GM13977 (cell line): Measurements from ENCODE around the gene UNC5B.

ENCODE experiments used
- DNase-seq: peaks from one replicate; pipeline ENCODE4 v3.0.0; 2012; ENCODE audit warnings: low spot score
- CTCF ChIP-seq: IDR thresholded peaks from 2 replicates; pipeline ENCODE4 v1.5.1; 2012; ENCODE audit warnings: mild to moderate bottlenecking, control low read depth; ENCODE audit not compliant: insufficient read depth; ENCODE audit errors: extremely low read depth, missing control alignments
- in situ Hi-C: fragments of 300-500 bp; cut with MboI; formaldehyde crosslinking; loops from one replicate; pipeline ENCODE4 v1.12.0; 2022; ENCODE audit warnings: low sequenced_read_pairs, low pct_unique_long_range_greater_than_20kb, mixed read lengths, inconsistent platforms; ENCODE audit not compliant: unreplicated experiment

The UNC5B gene

GRCh38 chr10:71343392-71343773 is 131.0 kb downstream of the UNC5B start:
- no peak for TF ChIP-seq CTCF
- in situ Hi-C loops: no loop called here
- no peak for DNase-seq

- TF ChIP-seq CTCF: no peak
- DNase-seq: no peak
- in situ Hi-C loops: no loop called here
Observed at GRCh38 chr10:71344154-71344925, 132.0 kb downstream of the UNC5B start.

- in situ Hi-C loops: no loop called here
- no peak for TF ChIP-seq CTCF
- no peak for DNase-seq
Observed at GRCh38 chr10:71344993-71345480, 132.7 kb downstream of the UNC5B start.

- DNase-seq: no peak
Observed at GRCh38 chr10:71345694-71346093, 133.3 kb downstream of the UNC5B start.

GRCh38 chr10:71346731-71347130 is 134.4 kb downstream of the UNC5B start:
- no peak for DNase-seq
- in situ Hi-C loops: no loop called here

More at GRCh38 chr10:71345694-71346093, 133.3 kb downstream of the UNC5B start:
- in situ Hi-C loops: no loop called here
- no peak for TF ChIP-seq CTCF

More at GRCh38 chr10:71346731-71347130, 134.4 kb downstream of the UNC5B start:
- no peak for TF ChIP-seq CTCF
